MM.1S (cell line): Measurements from ENCODE around the gene MAGI2.

ENCODE experiments used
- EZH2 ChIP-seq: fragments of 300-600 bp; sonication (generic); optimal IDR thresholded peaks from 2 replicates; pipeline ENCODE3; 2017; ENCODE audit warnings: low read depth, mild to moderate bottlenecking, antibody characterized with exemption, low read length, mixed read lengths
- TF ChIP-seq, protein P1 (sequence below): fragments of 300-600 bp; sonication (generic); IDR thresholded peaks from 2 replicates; pipeline ENCODE4 v1.5.1; 2016; ENCODE audit warnings: antibody characterized with exemption, low read length, mixed read lengths

DNA sequence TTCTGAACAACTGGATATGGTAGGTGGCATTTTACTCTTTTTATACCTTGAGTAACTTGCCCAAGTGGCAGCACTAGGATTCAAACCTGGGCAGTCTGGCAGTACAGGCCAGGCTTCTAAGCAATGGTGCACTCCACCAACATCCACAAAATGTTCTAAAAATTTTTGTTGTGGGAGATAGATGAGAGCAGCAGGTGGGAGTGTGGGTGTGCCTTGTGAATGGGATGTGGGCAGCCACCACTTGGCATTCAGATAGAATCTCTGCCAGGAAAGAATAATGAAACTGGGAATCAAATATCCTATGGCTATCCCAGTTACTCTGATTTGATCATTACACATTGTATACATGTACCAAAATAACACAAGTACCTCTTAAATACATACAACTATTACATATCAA lies 810.7 kb downstream of the MAGI2 start:
- TF ChIP-seq EZH2 = no peak
- TF ChIP-seq, protein P1, sequence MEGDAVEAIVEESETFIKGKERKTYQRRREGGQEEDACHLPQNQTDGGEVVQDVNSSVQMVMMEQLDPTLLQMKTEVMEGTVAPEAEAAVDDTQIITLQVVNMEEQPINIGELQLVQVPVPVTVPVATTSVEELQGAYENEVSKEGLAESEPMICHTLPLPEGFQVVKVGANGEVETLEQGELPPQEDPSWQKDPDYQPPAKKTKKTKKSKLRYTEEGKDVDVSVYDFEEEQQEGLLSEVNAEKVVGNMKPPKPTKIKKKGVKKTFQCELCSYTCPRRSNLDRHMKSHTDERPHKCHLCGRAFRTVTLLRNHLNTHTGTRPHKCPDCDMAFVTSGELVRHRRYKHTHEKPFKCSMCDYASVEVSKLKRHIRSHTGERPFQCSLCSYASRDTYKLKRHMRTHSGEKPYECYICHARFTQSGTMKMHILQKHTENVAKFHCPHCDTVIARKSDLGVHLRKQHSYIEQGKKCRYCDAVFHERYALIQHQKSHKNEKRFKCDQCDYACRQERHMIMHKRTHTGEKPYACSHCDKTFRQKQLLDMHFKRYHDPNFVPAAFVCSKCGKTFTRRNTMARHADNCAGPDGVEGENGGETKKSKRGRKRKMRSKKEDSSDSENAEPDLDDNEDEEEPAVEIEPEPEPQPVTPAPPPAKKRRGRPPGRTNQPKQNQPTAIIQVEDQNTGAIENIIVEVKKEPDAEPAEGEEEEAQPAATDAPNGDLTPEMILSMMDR = no peak
